HEK293 (cell line): ENCODE results near the gene MLLT3.

ENCODE experiments used
- CTCF ChIA-PET: fragments of 350-600 bp; formaldehyde crosslinking; extraction: SDS; loops from one replicate; lab custom pipeline; 2021; ENCODE audit warnings: antibody characterized with exemption; lab: Yijun Ruan, JAX
- POLR2A ChIA-PET: fragments of 300-600 bp; formaldehyde crosslinking; extraction: SDS; loops from one replicate; lab custom pipeline; 2020; ENCODE audit warnings: antibody characterized with exemption, inconsistent platforms; lab: Yijun Ruan, JAX
- H3K27ac ChIP-seq: fragments of 200-500 bp; sonication (Bioruptor generic); 2 replicates; pipeline ENCODE4 v1.5.1; 2014; ENCODE audit warnings: low read depth, low read length, control low read depth, inconsistent platforms; ENCODE audit errors: extremely low read depth
- H3K36me3 ChIP-seq, 2 experiments: fragments of 200-500 bp in 1 of 2; sonication (Bioruptor generic) in 1 of 2; 1 replicate in 1 of 2; 2 replicates in 1 of 2; pipeline ENCODE4 v1.5.1; 2014 to 2017; ENCODE audit warnings: inconsistent platforms in 2 of 2, low read length in 2 of 2; ENCODE audit not compliant: control insufficient read depth in 2 of 2, insufficient read depth in 1 of 2
- H3K4me1 ChIP-seq: fragments of 200-500 bp; sonication (Bioruptor generic); 2 replicates; pipeline ENCODE4 v1.5.1; 2014; ENCODE audit warnings: mild to moderate bottlenecking, low read length, inconsistent platforms; ENCODE audit not compliant: control insufficient read depth, insufficient read depth
- H3K4me3 ChIP-seq: 2 replicates; pipeline ENCODE4 v1.5.1; 2011; ENCODE audit warnings: low read depth, mild to moderate bottlenecking, control low read depth, low read length, moderate library complexity
- H3K9me3 ChIP-seq: fragments of 200-500 bp; sonication (Bioruptor generic); 2 replicates; pipeline ENCODE4 v1.5.1; 2014; ENCODE audit warnings: low read depth, low read length, inconsistent platforms; ENCODE audit not compliant: control insufficient read depth, insufficient read depth
- BCL11B ChIP-seq: fragments of 450-650 bp; formaldehyde crosslinking; IDR thresholded peaks from 2 replicates; pipeline ENCODE4 v1.5.1; 2016; ENCODE audit warnings: low read depth, missing biosample characterization, missing genetic modification characterization
- BCL6B ChIP-seq: fragments of 450-650 bp; formaldehyde crosslinking; IDR thresholded peaks from 2 replicates; pipeline ENCODE4 v1.5.1; 2017; ENCODE audit warnings: missing biosample characterization, missing genetic modification characterization
- GLIS2 ChIP-seq: fragments of 450-650 bp; formaldehyde crosslinking; IDR thresholded peaks from 2 replicates; pipeline ENCODE4 v1.5.1; 2016; ENCODE audit warnings: missing biosample characterization, missing genetic modification characterization
- KLF1 ChIP-seq: fragments of 450-650 bp; formaldehyde crosslinking; IDR thresholded peaks from 2 replicates; pipeline ENCODE4 v1.5.1; 2016; ENCODE audit warnings: missing biosample characterization, missing genetic modification characterization
- PRDM6 ChIP-seq: fragments of 450-650 bp; formaldehyde crosslinking; IDR thresholded peaks from 2 replicates; pipeline ENCODE4 v1.5.1; 2017; ENCODE audit warnings: missing biosample characterization, missing genetic modification characterization
- ZBTB6 ChIP-seq: fragments of 450-650 bp; formaldehyde crosslinking; IDR thresholded peaks from 2 replicates; pipeline ENCODE4 v1.5.1; 2017; ENCODE audit warnings: missing biosample characterization, missing genetic modification characterization
- ZBTB7A ChIP-seq: fragments of 450-650 bp; formaldehyde crosslinking; IDR thresholded peaks from 2 replicates; pipeline ENCODE4 v1.5.1; 2016; ENCODE audit warnings: low read depth, missing biosample characterization, missing genetic modification characterization
- ZFP37 ChIP-seq: fragments of 450-650 bp; formaldehyde crosslinking; IDR thresholded peaks from 2 replicates; pipeline ENCODE4 v1.5.1; 2016; ENCODE audit warnings: missing biosample characterization, missing genetic modification characterization
- ZFP41 ChIP-seq: fragments of 450-650 bp; formaldehyde crosslinking; IDR thresholded peaks from 2 replicates; pipeline ENCODE4 v1.5.1; 2016; ENCODE audit warnings: missing biosample characterization, missing genetic modification characterization, borderline replicate concordance
- ZNF274 ChIP-seq, 2 experiments: fragments of 200-500 bp in 1 of 2; fragments of 450-650 bp in 1 of 2; sonication (Bioruptor generic) in 1 of 2; formaldehyde crosslinking in 1 of 2; IDR thresholded peaks; 2 replicates each; pipeline versions ENCODE4 v1.5.1 to v1.6.1; 2014 to 2016; ENCODE audit warnings: borderline replicate concordance in 1 of 2, inconsistent platforms in 1 of 2, low read length in 1 of 2, missing biosample characterization in 1 of 2, missing genetic modification characterization in 1 of 2
- ZNF341 ChIP-seq: fragments of 450-650 bp; formaldehyde crosslinking; IDR thresholded peaks from 2 replicates; pipeline ENCODE4; 2016; ENCODE audit warnings: low read depth, missing biosample characterization, missing genetic modification characterization
- ZNF366 ChIP-seq: fragments of 450-650 bp; formaldehyde crosslinking; conservative IDR thresholded peaks from 2 replicates; pipeline ENCODE4 v1.5.1; 2016; ENCODE audit warnings: missing biosample characterization, missing genetic modification characterization
- ZNF473 ChIP-seq: fragments of 450-650 bp; formaldehyde crosslinking; IDR thresholded peaks from 2 replicates; pipeline ENCODE4 v1.5.1; 2017; ENCODE audit warnings: missing biosample characterization, missing genetic modification characterization
- ZNF518A ChIP-seq: fragments of 450-650 bp; formaldehyde crosslinking; conservative IDR thresholded peaks from 2 replicates; pipeline ENCODE4 v1.5.1; 2016; ENCODE audit warnings: low read depth, missing biosample characterization, missing genetic modification characterization
- ZNF571 ChIP-seq: fragments of 450-650 bp; formaldehyde crosslinking; IDR thresholded peaks from 2 replicates; pipeline ENCODE4 v1.5.0; 2017; ENCODE audit warnings: missing biosample characterization, missing genetic modification characterization
- ZNF677 ChIP-seq: fragments of 450-650 bp; IDR thresholded peaks from 2 replicates; pipeline ENCODE4 v1.5.0; 2018; ENCODE audit warnings: missing biosample characterization, mild to moderate bottlenecking, missing genetic modification characterization, moderate library complexity
- TF ChIP-seq, protein P1 (sequence below): fragments of 450-650 bp; formaldehyde crosslinking; IDR thresholded peaks from 2 replicates; pipeline ENCODE4 v1.5.1; 2016; ENCODE audit warnings: missing biosample characterization, missing genetic modification characterization

MLLT3 gene

GRCh38 chr9:20437476-20437875 lies 184.8 kb downstream of the MLLT3 start:
- no peak overlapping the region for H3K27ac ChIP-seq
- POLR2A ChIA-PET = interaction anchor here (0.7 kb wide), 1 partner anchor 184 kb away, joined by 4 read pairs; the partner anchor contains the start of gene MLLT3
- H3K9me3 ChIP-seq = no peaks in the 10 kb centered on the region
- H3K36me3 ChIP-seq = peaks cover 0 to 4% of the 10 kb centered on the region in 2 experiments; a peak in 1 of 3 replicates
- CTCF ChIA-PET = interaction anchor here (1.0 to 1.1 kb wide), 2 partner anchors 504 to 973 kb away, joined by 3 read pairs; no protein-coding TSS in a partner anchor
- H3K4me1 ChIP-seq = peaks cover 15% of the 10 kb centered on the region
- TF ChIP-seq ZNF274 (IDR thresholded peaks at IDR 0.05; ENCODE audit: low read length) (no peak), ZNF274 (tag by site-specific recombination; IDR thresholded peaks at IDR 0.05; ENCODE audit: borderline replicate concordance) (no peak), ZNF571 (no peak), ZFP37 (tag by site-specific recombination) (no peak), BCL11B (no peak), PRDM6 (tag by site-specific recombination) (no peak), ZNF473 (no peak), GLIS2 (tag by site-specific recombination) (no peak), ZNF341 (no peak), ZFP41 (no peak), BCL6B (tag by site-specific recombination) (no peak), ZNF518A (tag by site-specific recombination) (no peak), ZNF677 (tag by site-specific recombination) (no peak), ZNF366 (tag by site-specific recombination) (no peak), ZBTB7A (tag by site-specific recombination) (no peak), ZBTB6 (tag by site-specific recombination) (no peak), KLF1 (tag by site-specific recombination) (no peak)
- TF ChIP-seq, protein P1, sequence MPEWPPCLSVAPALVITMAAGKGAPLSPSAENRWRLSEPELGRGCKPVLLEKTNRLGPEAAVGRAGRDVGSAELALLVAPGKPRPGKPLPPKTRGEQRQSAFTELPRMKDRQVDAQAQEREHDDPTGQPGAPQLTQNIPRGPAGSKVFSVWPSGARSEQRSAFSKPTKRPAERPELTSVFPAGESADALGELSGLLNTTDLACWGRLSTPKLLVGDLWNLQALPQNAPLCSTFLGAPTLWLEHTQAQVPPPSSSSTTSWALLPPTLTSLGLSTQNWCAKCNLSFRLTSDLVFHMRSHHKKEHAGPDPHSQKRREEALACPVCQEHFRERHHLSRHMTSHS = no peak
- no peak overlapping the region for H3K4me3 ChIP-seq
